Testis (tissue), 3 donors: ENCODE measurements around the gene LRFN4. TPM values are rescaled to one million over a fixed set of nuclear protein-coding genes. Genes with fewer than 3 reads are reported as not detected.

Experiments
- DNase-seq: peaks from one replicate; pipeline ENCODE4 v3.0.0-alpha.2; 2019
- H3K27ac ChIP-seq, 2 donors: fragments of 200-600 bp; sonication (generic); one replicate each; pipeline ENCODE4 v1.5.1; 2019
- H3K27me3 ChIP-seq: fragments of 200-600 bp; sonication (generic); one replicate; pipeline ENCODE4 v1.5.1; 2019
- H3K36me3 ChIP-seq: fragments of 200-600 bp; sonication (generic); one replicate; pipeline ENCODE4 v1.5.1; 2017; ENCODE audit warnings: low read depth; ENCODE audit errors: missing control alignments
- H3K4me1 ChIP-seq: fragments of 200-600 bp; sonication (generic); one replicate; pipeline ENCODE4 v1.5.1; 2019
- H3K4me3 ChIP-seq, 2 donors: fragments of 200-600 bp; sonication (generic); one replicate each; pipeline ENCODE4 v1.5.1; 2017 to 2019
- H3K9me3 ChIP-seq: fragments of 200-600 bp; sonication (generic); one replicate; pipeline ENCODE4 v1.5.1; 2017
- POLR2A ChIP-seq: fragments of 450-650 bp; IDR thresholded peaks from one replicate; pipeline ENCODE4 v1.6.1; 2017; ENCODE audit warnings: antibody characterized with exemption, mild to moderate bottlenecking, moderate library complexity
- WGBS, 2 donors: methylation state at CpG; one replicate each; pipeline ENCODE4 v1.1.5; 2018; 5-methylcytosine and 5-hydroxymethylcytosine counted together
- intact Hi-C: fragments of 100-400 bp; cut with DNase I; formaldehyde crosslinking; loops from one replicate; pipeline ENCODE4 v1.15.1; 2023; ENCODE audit warnings: low total_unique reads
- polyA plus RNA-seq: library from polyadenylated mRNA; stranded (reverse); fragments of 350-450 nt; fragmentation: Illumina TruSeq; extraction: RNeasy Lipid Tissue Mini Kit (QIAGEN cat#74804); gene quantifications from one replicate; pipeline ENCODE4 v1.2.3, GENCODE V29; 2014; ENCODE audit warnings: low read depth, low replicate concordance; ENCODE audit not compliant: insufficient read depth
- total RNA-seq, 2 donors: library from RNA; depleted of rRNA; stranded (reverse); fragments of >200 nt; gene quantifications; one replicate each; pipeline ENCODE4 v1.2.3, GENCODE V29; 2016
- TF ChIP-seq, protein P1 (sequence below), 3 experiments: fragments of 450-650 bp in 2 of 3; fragments of 200-600 bp in 1 of 3; sonication (generic) in 1 of 3; IDR thresholded peaks; one replicate each; pipeline ENCODE4 v1.5.1; 2016 to 2019; ENCODE audit warnings: antibody characterized with exemption in 3 of 3, mild to moderate bottlenecking in 2 of 3, moderate library complexity in 1 of 3

LRFN4 gene
- total and polyA plus RNA-seq, 3 donors from 2014 or later, result 23.2 to 27.2 (median 24.6) TPM

DNA sequence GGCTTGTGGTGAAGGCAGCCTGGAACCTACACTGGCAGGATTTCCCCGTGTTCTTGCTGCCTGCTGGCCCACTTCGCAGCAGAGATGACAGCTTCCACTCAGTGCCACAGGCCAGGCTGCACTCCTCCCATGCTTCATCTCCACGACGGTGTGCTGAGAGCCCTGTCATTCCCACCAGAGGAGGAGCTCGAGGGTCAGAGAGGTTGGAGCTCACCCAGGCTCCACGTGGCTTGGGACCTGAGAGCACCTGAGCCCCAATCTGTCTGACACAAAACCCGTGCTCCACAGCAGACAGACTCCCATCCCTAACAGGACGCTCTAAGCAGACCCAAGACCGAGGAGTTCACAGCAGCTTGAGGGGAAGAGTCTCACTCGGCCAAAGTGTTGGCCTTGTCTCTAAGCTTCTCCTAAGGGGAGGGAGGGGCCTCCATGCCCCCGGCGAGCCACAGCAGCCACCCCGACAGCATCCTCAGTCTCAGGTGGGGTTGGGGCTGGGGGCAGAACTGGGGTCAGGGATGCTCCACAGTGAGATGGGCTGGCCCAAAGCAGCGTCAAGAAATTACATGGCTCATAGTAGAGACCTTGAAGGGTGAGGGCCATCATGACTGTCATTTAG, 10.7 kb downstream of the LRFN4 start:
- WGBS, 2 donors, result 85 to 93% methylated on average over 7 to 14 of the region's 14 CpGs
- Histone ChIP-seq H3K27me3 (no peaks in the 10 kb centered on the region), H3K9me3 (no peaks in the 10 kb centered on the region), H3K4me1 (no peaks in the 10 kb centered on the region), H3K36me3 (no peaks in the 10 kb centered on the region), H3K4me3 (no peak overlapping the region), H3K27ac (no peak overlapping the region)
- no peak for DNase-seq
- TF ChIP-seq, protein P1, sequence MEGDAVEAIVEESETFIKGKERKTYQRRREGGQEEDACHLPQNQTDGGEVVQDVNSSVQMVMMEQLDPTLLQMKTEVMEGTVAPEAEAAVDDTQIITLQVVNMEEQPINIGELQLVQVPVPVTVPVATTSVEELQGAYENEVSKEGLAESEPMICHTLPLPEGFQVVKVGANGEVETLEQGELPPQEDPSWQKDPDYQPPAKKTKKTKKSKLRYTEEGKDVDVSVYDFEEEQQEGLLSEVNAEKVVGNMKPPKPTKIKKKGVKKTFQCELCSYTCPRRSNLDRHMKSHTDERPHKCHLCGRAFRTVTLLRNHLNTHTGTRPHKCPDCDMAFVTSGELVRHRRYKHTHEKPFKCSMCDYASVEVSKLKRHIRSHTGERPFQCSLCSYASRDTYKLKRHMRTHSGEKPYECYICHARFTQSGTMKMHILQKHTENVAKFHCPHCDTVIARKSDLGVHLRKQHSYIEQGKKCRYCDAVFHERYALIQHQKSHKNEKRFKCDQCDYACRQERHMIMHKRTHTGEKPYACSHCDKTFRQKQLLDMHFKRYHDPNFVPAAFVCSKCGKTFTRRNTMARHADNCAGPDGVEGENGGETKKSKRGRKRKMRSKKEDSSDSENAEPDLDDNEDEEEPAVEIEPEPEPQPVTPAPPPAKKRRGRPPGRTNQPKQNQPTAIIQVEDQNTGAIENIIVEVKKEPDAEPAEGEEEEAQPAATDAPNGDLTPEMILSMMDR (IDR thresholded peaks at IDR 0.05), result no peak
- no peak for TF ChIP-seq POLR2A
- intact Hi-C loops, result no loop called here

DNA sequence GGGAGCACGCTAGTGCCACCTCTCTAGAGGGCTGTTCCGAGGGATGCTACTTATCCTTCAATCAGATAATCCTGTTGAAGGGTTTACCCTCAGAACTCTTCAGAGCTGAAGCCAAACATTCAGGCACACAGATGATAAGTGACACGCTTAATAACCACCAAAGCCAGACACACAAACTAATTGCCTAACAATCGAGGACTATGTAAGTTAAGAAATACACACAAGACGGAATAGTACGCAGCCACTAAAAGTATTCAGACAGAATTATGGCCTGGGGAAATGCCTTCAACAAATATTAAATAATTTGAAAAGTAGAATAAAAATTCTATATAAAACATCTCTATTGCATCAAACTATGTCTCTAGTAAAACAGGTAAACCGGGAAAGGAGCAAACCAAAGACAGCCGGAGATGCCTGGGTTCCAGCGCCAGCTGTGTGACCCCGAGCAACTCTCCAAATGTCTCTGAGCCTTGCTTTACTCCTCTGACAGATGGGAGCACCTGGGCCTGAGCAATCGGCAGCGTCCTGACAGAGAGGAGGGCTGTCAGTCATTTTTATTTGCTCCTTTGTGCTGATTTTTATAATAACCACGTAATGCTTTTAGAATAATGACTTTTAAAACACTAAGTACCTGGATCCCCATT, 11.3 kb downstream of the LRFN4 start:
- WGBS, 2 donors, result 93 to 97% methylated on average over 13 of the region's 13 CpGs
- Histone ChIP-seq H3K4me3 (no peak overlapping the region), H3K9me3 (no peaks in the 10 kb centered on the region), H3K36me3 (no peaks in the 10 kb centered on the region), H3K27me3 (no peaks in the 10 kb centered on the region), H3K4me1 (no peaks in the 10 kb centered on the region), H3K27ac (no peak overlapping the region)
- intact Hi-C loops, result no loop called here
- no peak for DNase-seq
- TF ChIP-seq, protein P1 (IDR thresholded peaks at IDR 0.05), result no peak
- TF ChIP-seq POLR2A, result no peak

DNA sequence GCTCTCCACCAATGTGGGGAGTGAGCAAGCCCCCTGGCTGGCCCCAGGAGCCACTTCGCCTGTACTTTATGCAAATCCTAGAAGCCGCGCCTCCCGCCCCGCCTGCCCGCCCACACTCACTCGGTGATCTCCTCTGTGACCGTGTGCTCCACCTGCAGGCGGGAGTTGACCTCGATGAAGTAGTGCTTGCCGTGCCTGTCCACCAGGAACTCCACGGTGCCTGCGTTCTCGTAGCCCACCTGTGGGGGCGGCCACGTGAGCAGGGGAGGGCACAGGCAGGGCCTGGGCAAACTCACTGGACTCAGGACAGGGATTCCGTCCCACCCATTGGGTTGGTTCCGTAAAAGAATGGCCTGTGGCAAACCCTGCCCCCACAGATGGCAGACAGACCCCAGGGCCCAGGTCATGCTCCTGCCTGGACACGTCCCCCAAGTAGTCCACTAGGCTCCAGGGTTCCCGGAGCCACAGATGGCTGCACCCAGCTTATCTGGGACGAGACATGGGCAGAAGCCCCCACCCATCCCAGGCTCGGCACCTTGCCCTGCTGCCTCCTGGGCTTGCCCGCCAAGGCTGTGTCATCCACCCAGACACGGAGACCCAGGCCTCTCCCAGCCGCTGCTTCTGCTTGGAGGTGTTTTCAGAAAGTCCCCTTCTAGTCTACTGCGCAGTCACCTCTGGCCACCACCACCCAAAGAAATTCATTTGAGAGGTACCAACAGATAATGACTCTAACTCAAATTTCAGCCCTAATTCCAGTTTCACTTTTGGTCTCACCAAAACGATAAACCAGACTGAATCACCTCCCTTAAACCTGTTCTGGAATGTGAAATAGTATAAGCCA, 12.1 kb downstream of the LRFN4 start:
- TF ChIP-seq, protein P1 (IDR thresholded peaks at IDR 0.05), result no peak
- no peak for TF ChIP-seq POLR2A
- H3K27ac ChIP-seq, result no peak overlapping the region
- H3K27me3 ChIP-seq, result no peaks in the 10 kb centered on the region
- no peaks in the 10 kb centered on the region for H3K36me3 ChIP-seq
- intact Hi-C loops, result no loop called here
- H3K4me3 ChIP-seq, result no peak overlapping the region
- no peaks in the 10 kb centered on the region for H3K9me3 ChIP-seq
- no peak for DNase-seq
- 78 to 83% methylated on average over 21 to 27 of the region's 27 CpGs for WGBS, 2 donors
- no peaks in the 10 kb centered on the region for H3K4me1 ChIP-seq

DNA sequence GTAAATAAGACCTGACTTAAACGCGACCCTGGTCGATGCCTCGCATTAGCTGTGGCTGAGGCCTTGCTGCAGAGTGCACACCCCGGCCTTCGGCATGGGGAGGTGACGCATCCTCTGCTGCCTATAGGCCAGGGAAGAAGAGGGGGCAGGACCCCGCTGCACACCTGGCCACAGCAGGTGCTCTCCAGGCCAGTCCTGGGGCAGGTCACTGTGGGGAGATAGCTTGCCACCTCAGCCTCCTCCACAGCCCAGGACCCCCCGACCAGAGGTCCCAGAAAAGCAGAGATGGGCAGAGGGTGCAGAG, 12.7 kb downstream of the LRFN4 start:
- intact Hi-C loops, result no loop called here
- Histone ChIP-seq H3K4me3 (no peak overlapping the region), H3K9me3 (no peaks in the 10 kb centered on the region), H3K36me3 (no peaks in the 10 kb centered on the region), H3K27ac (no peak overlapping the region), H3K27me3 (no peaks in the 10 kb centered on the region), H3K4me1 (no peaks in the 10 kb centered on the region)
- 94 to 95% methylated on average over 9 of the region's 9 CpGs for WGBS, 2 donors
- no peak for DNase-seq
- TF ChIP-seq, protein P1 (IDR thresholded peaks at IDR 0.05), result no peak
- no peak for TF ChIP-seq POLR2A
